Right ventricle myocardium superior (tissue), 1 donor: ENCODE data around the gene MPRIP. TPM values are rescaled to one million over a fixed set of nuclear protein-coding genes. Genes with fewer than 3 reads are reported as not detected.

Source experiments
- ATAC-seq: fragments of 200-7000 bp; cut with Tn5 transposase; one replicate; pipeline ENCODE4 v1.9.1; 2020; ENCODE audit warnings: mild to moderate bottlenecking; ENCODE audit not compliant: poor library complexity
- DNase-seq: peaks from one replicate; pipeline ENCODE4 v3.0.0-alpha.2; 2020
- intact Hi-C: fragments of 100-400 bp; cut with DNase I; formaldehyde crosslinking; loops from one replicate; pipeline ENCODE4 v1.11.2; 2022
- total RNA-seq: library from RNA; stranded (reverse); fragmentation: NEBNext Ultra II Directional; extraction: Animal tissue kit (Norgen Biotek cat#: 25700); gene quantifications from one replicate; pipeline ENCODE4 v1.2.1, GENCODE V29; 2021
- donor health status: DM: no; HTN: yes; CAD: no; lungs with severe emphysema.

The MPRIP gene
- total RNA-seq, 1 donor from 2014 or later, result 280 TPM

GRCh38 chr17:17077861-17078732 lies 35.8 kb downstream of the MPRIP start:
- DNase-seq (no peak), ATAC-seq (no peak)
- intact Hi-C loops, result no loop called here

GRCh38 chr17:17078832-17079231 lies 36.6 kb downstream of the MPRIP start:
- DNase-seq, result no peak
- ATAC-seq, result no peak
- intact Hi-C loops, result no loop called here

- intact Hi-C loops, result no loop called here
- no peak for DNase-seq
- peak; percentile 63 for ATAC-seq
These were observed 37.1 kb downstream of the MPRIP start for GRCh38 chr17:17079336-17079735.

GRCh38 chr17:17079761-17080160 lies 37.5 kb downstream of the MPRIP start:
- DNase-seq (peak; percentile 65), ATAC-seq (peak; percentile 85)
- intact Hi-C loops, result no loop called here

- intact Hi-C loops, result no loop called here
- DNase-seq (no peak), ATAC-seq (peak; percentile 6)
These were observed 37.9 kb downstream of the MPRIP start for GRCh38 chr17:17080181-17080631.

GRCh38 chr17:17080781-17081180 lies 38.5 kb downstream of the MPRIP start:
- intact Hi-C loops, result no loop called here
- DNase-seq (no peak), ATAC-seq (no peak)

GRCh38 chr17:17081304-17081940 lies 39.2 kb downstream of the MPRIP start:
- ATAC-seq, result no peak
- no peak for DNase-seq
- intact Hi-C loops, result no loop called here

GRCh38 chr17:17082878-17083277 lies 40.6 kb downstream of the MPRIP start:
- DNase-seq, result no peak
- no peak for ATAC-seq
- intact Hi-C loops, result no loop called here

- ATAC-seq (no peak), DNase-seq (no peak)
- intact Hi-C loops, result no loop called here
These were observed 42.1 kb downstream of the MPRIP start for GRCh38 chr17:17084317-17084835.

GRCh38 chr17:17084941-17085340 lies 42.7 kb downstream of the MPRIP start:
- intact Hi-C loops, result no loop called here
- ATAC-seq (no peak), DNase-seq (no peak)

- no peak for ATAC-seq
- intact Hi-C loops, result no loop called here
These were observed 44.3 kb downstream of the MPRIP start for GRCh38 chr17:17086585-17086984.

GRCh38 chr17:17087424-17088015 lies 45.3 kb downstream of the MPRIP start:
- ATAC-seq (peak; percentile 84), DNase-seq (no peak)
- intact Hi-C loops, result no loop called here

More at GRCh38 chr17:17086585-17086984, 44.3 kb downstream of the MPRIP start:
- DNase-seq, result no peak

- DNase-seq (no peak), ATAC-seq (no peak)
- intact Hi-C loops, result no loop called here
These were observed 45.8 kb downstream of the MPRIP start for GRCh38 chr17:17088086-17088485.

GRCh38 chr17:17088541-17089525 lies 46.6 kb downstream of the MPRIP start:
- no peak for ATAC-seq

GRCh38 chr17:17089796-17090641 lies 47.8 kb downstream of the MPRIP start:
- DNase-seq, result no peak
- intact Hi-C loops, result no loop called here
- no peak for ATAC-seq

More at GRCh38 chr17:17088541-17089525, 46.6 kb downstream of the MPRIP start:
- intact Hi-C loops, result no loop called here
- no peak for DNase-seq

- intact Hi-C loops, result no loop called here
- DNase-seq (no peak), ATAC-seq (no peak)
These were observed 48.4 kb downstream of the MPRIP start for GRCh38 chr17:17090642-17091103.

GRCh38 chr17:17091276-17091675 lies 49.0 kb downstream of the MPRIP start:
- intact Hi-C loops, result no loop called here
- DNase-seq, result no peak
- ATAC-seq, result no peak
